Measurements from ENCODE around the gene SLC5A3.

DNA sequence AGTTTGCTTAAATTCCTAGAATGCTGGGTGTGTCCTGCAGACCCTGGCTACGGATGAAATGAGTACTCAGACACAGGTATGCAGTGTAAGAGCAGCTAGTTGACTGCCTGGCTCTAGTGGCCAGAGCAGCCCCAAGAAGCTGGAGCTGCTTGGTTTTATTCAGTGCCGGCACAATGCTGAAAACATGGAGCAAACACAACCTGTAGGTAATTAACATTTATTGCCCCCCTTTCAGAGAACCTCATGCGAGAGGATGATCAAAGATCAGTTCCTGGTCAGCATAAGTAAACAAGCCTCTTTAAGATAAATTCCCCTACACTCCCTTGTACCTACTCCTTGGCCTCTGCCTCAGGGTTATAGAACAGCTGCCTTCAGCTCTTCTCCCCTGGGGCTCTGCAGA, 43.2 kb downstream of the SLC5A3 start:
- TF ChIP-seq, protein P1, sequence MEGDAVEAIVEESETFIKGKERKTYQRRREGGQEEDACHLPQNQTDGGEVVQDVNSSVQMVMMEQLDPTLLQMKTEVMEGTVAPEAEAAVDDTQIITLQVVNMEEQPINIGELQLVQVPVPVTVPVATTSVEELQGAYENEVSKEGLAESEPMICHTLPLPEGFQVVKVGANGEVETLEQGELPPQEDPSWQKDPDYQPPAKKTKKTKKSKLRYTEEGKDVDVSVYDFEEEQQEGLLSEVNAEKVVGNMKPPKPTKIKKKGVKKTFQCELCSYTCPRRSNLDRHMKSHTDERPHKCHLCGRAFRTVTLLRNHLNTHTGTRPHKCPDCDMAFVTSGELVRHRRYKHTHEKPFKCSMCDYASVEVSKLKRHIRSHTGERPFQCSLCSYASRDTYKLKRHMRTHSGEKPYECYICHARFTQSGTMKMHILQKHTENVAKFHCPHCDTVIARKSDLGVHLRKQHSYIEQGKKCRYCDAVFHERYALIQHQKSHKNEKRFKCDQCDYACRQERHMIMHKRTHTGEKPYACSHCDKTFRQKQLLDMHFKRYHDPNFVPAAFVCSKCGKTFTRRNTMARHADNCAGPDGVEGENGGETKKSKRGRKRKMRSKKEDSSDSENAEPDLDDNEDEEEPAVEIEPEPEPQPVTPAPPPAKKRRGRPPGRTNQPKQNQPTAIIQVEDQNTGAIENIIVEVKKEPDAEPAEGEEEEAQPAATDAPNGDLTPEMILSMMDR (conservative IDR thresholded peaks at IDR 0.05), result no peak
- TF ChIP-seq ZFX (IDR thresholded peaks at IDR 0.05), result no peak
